H1 (cell line): ENCODE results near the gene CERCAM.

ENCODE experiments used
- CBX8 ChIP-seq: fragments of 300-800, 300-1000 bp; sonication (generic); IDR thresholded peaks from 2 replicates; pipeline ENCODE4 v1.7.1; 2016; ENCODE audit warnings: low read depth, low read length, borderline replicate concordance
- CTCF ChIP-seq, 3 experiments: IDR thresholded peaks; 1 replicate in 2 of 3; 2 replicates in 1 of 3; pipeline versions ENCODE4 v1.5.1 to v1.6.1; 2011; ENCODE audit warnings: low read length in 3 of 3, mild to moderate bottlenecking in 3 of 3, inconsistent platforms in 2 of 3, low read depth in 1 of 3, moderate library complexity in 1 of 3; ENCODE audit not compliant: insufficient read depth in 1 of 3; ENCODE audit errors: control extremely low read depth in 1 of 3
- EGR1 ChIP-seq: IDR thresholded peaks from 2 replicates; pipeline ENCODE4 v1.6.1; 2011; ENCODE audit warnings: low read depth, low read length, borderline replicate concordance
- EP300 ChIP-seq, 2 experiments: IDR thresholded peaks; 1 replicate in 1 of 2; 2 replicates in 1 of 2; pipeline ENCODE4 v1.6.1; 2011 to 2012; ENCODE audit warnings: low read depth in 2 of 2, low read length in 2 of 2, mild to moderate bottlenecking in 2 of 2, borderline replicate concordance in 1 of 2, inconsistent platforms in 1 of 2, moderate library complexity in 1 of 2
- EZH2 ChIP-seq: fragments of 200-600 bp; sonication (generic); IDR thresholded peaks from 2 replicates; pipeline ENCODE4 v1.7.1; 2012; ENCODE audit warnings: low read depth, mild to moderate bottlenecking, moderate library complexity, low read length, inconsistent platforms; ENCODE audit not compliant: severe bottlenecking
- FOSL1 ChIP-seq: IDR thresholded peaks from 2 replicates; pipeline ENCODE4 v1.6.1; 2011; ENCODE audit warnings: mild to moderate bottlenecking, low read depth, low read length, moderate library complexity; ENCODE audit not compliant: insufficient read depth
- POLR2A ChIP-seq, 2 experiments: IDR thresholded peaks; 1 replicate in 1 of 2; 2 replicates in 1 of 2; pipeline ENCODE4 v1.6.1; 2011; ENCODE audit warnings: low read depth in 2 of 2, low read length in 2 of 2, mild to moderate bottlenecking in 2 of 2; ENCODE audit errors: control extremely low read depth in 1 of 2
- SIN3A ChIP-seq, 2 experiments: IDR thresholded peaks in 1 of 2; conservative IDR thresholded peaks in 1 of 2; 2 replicates each; pipeline ENCODE4 v1.6.1; 2011 to 2012; ENCODE audit warnings: low read length in 2 of 2, improper control_type of control experiment in 1 of 2, low read depth in 1 of 2, mild to moderate bottlenecking in 1 of 2
- SRF ChIP-seq: IDR thresholded peaks from 2 replicates; pipeline ENCODE4 v1.6.1; 2011; ENCODE audit warnings: mild to moderate bottlenecking, low read depth, low read length, moderate library complexity
- USF2 ChIP-seq: IDR thresholded peaks from 2 replicates; pipeline ENCODE4 v1.6.1; 2011; ENCODE audit warnings: low read length, improper control_type of control experiment
- ZNF274 ChIP-seq: IDR thresholded peaks from 2 replicates; pipeline ENCODE4 v1.7.0; 2012; ENCODE audit warnings: low read length, borderline replicate concordance; ENCODE audit errors: extremely low read depth

GRCh38 chr9:128382261-128382660, 38.4 kb upstream of the CERCAM start:
- TF ChIP-seq FOSL1 (no peak), CTCF (IDR thresholded peaks at IDR 0.05; ENCODE audit: control extremely low read depth in 1 of 3, insufficient read depth in 1 of 3, low read depth in 1 of 3, low read length in 3 of 3) (no peak), EGR1 (no peak), CBX8 (no peak), POLR2A (IDR thresholded peaks at IDR 0.05; ENCODE audit: control extremely low read depth in 1 of 2, low read depth in 2 of 2, low read length in 2 of 2) (no peak), EP300 (IDR thresholded peaks at IDR 0.05; ENCODE audit: borderline replicate concordance in 1 of 2, low read depth in 2 of 2, low read length in 2 of 2) (no peak), EZH2 (no peak), USF2 (no peak), SRF (no peak), SIN3A (conservative IDR thresholded peaks at IDR 0.05 in 1 of 2, IDR thresholded peaks at IDR 0.05 in 1 of 2; ENCODE audit: low read depth in 1 of 2, low read length in 2 of 2) (no peak), ZNF274 (no peak)
